Activated naive CD8-positive, alpha-beta T cell treated with anti-CD3 and anti-CD28 coated beads, Interleukin-2, amount 50 U/mL, for 16 hours (primary cell): Measurements from ENCODE around the gene FXYD5.
"Not testable (repeated sequence)": the region's sequence is repeated elsewhere in the genome, so short reads cannot be mapped to it uniquely, and the experiment has no call there.

Experiments used
- DNase-seq: peaks from one replicate; pipeline ENCODE4 v3.0.0-alpha.2; 2020; ENCODE audit warnings: low read depth, low spot score

Gene FXYD5

GRCh38 chr19:35177377-35178274, 23.1 kb downstream of the FXYD5 start:
- no peak for DNase-seq

DNA sequence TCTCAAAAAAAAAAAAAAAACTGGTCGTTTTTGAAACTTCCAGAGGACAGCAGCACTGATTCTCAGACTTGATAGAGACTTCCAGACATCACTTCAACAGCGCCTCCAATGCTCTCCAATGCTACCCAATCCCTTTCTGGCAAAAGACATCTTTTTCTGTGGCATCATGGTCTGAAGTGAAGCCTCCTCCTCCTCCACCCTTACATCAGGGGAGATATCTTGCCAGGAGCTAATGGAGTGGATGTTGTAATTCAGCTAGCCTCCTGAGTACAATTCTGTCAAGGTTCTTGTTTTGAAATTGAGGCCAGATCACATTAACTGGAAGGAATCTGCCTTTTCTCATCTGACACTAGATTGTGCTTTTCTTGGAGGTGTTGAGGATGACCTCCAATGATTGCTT, 24.2 kb downstream of the FXYD5 start:
- no peak for DNase-seq

- no peak for DNase-seq
These were observed 25.3 kb downstream of the FXYD5 start for GRCh38 chr19:35179830-35180229.

DNA sequence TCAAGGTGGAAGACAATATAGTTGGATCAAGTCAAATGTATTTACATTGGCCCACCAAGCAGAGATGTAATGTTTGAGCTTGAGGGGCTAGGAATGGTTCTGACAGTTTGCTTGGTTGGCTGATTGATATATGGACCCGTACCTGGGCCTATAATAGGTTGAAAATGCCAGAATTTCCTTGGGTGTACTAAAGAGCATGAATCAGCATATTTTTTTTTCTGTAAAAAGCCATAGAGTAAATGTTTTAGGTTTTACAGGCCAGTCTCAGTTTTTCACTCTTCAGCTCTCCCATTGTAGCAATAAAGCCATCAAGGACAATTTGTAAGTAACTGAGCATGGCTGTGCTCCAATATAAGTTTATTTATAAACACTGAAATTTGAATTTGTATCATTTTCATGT, 26.9 kb downstream of the FXYD5 start:
- DNase-seq: no peak

DNA sequence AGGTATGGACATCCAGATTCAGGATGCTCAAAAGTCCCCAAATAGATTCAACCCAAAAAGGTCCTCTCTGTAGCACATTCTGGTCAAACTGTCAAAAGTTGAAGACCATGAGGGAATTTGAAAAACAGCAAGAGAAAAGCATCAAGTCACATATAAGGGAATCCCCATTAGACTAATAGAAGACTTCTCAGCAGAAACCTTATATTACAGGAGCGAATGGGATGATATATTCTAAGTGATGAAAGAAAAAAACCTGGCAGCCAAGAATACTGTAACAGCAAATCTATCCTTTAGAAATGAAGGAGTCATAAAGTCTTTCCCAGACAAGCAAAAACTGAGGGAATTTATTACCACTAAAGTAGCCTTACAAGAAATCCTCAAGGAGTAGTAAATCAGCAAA, 29.7 kb downstream of the FXYD5 start:
- DNase-seq: no peak

- no peak for DNase-seq
These were observed 30.3 kb downstream of the FXYD5 start for GRCh38 chr19:35184884-35185283.

DNA sequence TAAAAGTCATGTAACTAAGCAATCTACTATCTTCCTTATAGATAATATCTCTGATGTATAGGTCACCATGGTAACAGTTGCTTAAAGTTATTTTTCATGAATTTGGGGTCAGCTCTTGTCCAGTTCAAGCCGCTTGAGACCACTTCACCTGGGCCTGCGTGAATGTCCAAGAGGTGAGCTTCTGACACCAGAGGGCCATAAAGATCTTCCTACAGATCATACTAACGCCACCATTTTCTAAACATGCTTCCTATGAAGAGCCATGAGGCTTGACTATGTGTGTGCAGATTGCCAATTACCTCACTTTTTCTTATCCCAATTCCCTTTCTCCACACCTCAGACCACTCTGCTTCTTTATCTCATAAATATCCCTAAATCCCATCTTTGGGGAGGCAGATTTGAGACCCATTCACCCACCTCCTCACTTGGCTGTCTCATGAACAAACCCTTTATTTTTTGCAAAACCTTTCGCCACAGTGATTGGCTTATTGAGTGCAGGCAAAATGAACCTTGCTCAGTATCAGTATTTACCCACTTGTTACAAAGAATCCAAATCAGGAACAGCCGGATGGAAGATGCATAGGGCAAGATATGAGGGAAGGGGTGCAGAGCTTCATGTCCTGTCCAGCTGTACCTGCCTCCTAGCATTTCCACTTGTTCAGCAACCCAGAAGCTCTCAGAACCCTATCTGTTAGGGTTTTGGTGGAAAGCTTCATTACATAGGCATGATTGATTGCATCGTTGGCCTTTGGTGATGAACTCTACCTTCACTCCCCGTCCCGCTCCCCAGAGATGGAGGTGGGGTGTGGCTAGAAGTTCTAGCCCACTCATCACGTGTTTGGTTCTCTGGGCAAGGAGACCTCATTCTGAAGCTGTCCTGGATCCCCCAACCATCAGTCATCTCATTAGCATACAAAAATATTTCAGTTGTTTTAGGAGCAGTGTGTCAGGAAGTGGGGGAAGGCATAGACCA, 39.8 kb downstream of the FXYD5 start:
- DNase-seq: no peak

DNA sequence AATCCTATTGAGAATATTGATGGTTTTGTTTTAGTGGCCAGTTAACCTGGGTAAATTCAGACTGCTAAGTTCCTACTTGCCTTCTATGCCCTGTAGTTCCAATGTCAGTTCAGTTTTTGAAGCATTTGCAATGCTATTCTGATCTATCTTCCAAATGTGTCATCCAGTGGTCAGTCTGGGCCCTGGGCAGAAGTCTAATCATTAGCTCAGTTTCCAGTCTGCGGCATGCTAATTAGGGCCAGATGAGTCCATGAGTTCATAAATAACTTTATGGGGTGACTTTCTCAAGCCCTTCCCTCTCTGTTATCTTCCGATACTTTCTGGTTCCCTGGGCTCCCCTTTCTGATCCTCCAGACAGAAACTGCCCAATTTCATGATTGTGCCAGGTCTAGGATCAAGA, 41.3 kb downstream of the FXYD5 start:
- DNase-seq: no peak

DNA sequence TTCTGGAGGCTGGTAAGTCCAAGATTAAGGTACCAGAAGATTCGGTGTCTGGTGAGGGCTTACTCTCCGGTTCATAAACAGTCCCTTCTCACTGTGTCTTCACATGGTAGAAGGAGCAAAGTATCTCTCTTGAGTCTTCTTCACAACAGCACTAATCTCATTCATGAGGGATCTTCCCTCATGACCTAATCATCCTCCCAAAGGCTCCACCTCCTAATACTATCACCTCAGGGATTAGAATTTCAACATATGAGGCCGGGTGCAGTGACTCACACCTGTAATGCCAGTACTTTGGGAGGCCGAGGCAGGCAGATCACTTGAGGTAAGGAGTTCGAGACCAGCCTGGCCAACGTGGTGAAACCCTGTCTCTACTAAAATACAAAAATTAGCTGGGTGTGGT, 42.3 kb downstream of the FXYD5 start:
- not testable (repeated sequence) for DNase-seq

DNA sequence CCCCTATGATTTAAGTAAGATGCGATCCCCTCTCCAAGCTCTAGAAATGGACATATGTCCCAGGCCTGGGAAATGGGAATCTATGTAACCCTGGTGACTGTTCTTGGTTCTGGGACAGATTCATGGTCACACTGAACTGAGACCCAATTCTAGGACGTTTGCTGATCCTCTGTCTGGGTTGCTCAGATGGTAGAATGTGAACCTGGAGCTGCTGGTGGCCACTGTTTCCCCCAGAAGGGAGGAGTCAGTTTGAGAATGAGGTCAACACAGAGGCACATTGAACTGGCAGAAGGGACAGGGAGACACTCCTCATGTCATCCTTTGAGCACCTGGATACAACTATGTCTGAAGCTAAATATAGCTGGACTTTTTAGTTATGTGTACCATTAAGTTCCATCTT, 44.9 kb downstream of the FXYD5 start:
- DNase-seq: no peak

- DNase-seq: no peak
These were observed 48.5 kb downstream of the FXYD5 start for GRCh38 chr19:35202722-35203688.

GRCh38 chr19:35204799-35205732, 50.5 kb downstream of the FXYD5 start:
- no peak for DNase-seq

DNA sequence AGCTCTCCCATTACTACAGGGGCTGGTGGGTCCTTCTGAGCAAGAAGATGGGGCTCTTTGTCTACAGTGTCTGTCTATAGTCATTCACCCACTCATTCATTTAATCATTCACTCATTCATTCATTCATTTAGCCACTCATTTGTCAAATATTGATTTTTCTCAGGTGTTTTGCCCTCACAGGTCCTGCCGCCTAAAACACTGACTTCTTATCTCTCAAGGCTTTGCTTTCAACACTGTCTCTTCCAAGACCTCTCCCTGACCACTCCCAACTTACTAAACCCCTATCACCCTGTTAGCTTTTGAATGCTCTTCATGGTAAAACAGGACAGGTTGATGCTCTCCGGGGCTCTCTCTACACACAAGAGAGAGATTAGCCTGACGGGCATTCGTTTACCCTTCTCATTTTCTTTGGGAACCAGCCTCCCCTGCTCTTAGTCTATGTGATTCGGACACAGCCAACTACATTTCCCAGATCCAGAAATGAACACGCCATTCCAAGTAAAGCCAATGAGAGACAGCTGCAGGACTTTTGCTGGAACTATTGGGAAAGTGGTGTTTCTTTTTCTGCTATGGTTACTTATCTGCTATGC, 51.3 kb downstream of the FXYD5 start:
- DNase-seq: no peak

- no peak for DNase-seq
These were observed 51.8 kb downstream of the FXYD5 start for GRCh38 chr19:35206379-35206778.

- DNase-seq: no peak
These were observed 52.3 kb downstream of the FXYD5 start for GRCh38 chr19:35206855-35207254.

DNA sequence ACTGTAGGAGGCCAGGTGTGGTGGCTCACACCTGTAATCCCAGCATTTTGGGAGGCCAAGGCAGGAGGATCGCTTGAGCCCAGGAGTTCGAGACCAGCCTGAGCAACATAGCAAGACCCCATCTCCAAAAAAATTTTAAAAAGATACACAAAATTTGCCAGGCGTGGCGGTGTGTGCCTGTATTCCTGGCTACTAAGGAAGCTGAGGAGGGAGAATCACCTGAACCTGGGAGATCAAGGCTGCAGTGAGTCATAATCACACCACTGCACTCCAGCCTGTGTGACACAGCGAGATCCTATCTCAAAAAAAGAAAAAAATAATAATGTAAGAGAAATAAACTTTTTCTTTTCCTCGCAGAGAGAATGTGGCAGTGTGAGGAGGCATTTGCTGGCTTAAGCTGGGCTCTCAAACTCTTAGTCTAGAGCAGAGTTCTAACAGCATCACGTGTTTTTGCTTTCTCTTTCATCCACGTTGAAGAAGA, 52.9 kb downstream of the FXYD5 start:
- no peak for DNase-seq

DNA sequence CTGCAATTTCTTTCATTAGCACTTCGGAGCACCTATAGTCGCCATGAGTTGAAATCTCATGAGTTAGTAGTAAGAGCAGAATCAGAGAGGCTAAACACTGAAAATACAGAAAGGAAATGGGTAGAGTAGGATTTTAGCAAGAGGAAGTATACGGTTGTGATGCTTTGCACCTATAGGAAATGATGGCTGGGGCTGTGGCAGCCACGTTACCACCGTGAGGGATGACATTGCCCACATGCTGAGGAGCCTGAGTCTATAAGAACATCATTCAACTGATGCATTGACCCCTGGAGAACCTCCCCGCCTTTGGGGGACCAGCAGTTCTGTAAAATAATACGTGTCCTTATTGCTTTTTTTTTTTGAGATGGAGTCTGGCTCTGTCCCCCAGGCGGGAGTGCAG, 53.6 kb downstream of the FXYD5 start:
- no peak for DNase-seq

DNA sequence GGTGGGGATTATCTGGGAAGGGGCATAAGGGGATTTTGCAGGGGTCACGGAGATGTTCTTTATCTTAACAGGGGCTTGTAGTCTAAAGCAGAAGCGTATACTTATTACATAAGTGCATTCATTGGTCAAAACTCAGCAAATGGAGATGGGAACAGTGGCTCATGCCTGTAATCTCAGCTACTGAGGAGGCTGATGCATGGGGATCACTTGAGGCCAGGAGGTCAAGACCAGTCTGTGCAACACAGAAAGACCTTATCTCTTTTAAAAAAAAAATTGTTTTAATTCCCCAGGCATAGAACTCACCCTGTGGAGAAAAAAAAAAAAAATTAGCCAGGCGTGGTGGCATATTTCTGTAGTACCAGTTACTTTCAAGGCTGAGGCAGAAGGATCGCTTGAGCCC, 55.1 kb downstream of the FXYD5 start:
- DNase-seq: no peak

- DNase-seq: no peak
These were observed 57.2 kb downstream of the FXYD5 start for GRCh38 chr19:35211545-35212230.
